GM11168 (cell line): ENCODE results near the gene ESF1.

Experiments
- in situ Hi-C: fragments of 300-500 bp; cut with MboI; formaldehyde crosslinking; loops from one replicate; pipeline ENCODE4 v1.12.0; 2022; ENCODE audit warnings: low sequenced_read_pairs; ENCODE audit not compliant: unreplicated experiment

The ESF1 gene

DNA sequence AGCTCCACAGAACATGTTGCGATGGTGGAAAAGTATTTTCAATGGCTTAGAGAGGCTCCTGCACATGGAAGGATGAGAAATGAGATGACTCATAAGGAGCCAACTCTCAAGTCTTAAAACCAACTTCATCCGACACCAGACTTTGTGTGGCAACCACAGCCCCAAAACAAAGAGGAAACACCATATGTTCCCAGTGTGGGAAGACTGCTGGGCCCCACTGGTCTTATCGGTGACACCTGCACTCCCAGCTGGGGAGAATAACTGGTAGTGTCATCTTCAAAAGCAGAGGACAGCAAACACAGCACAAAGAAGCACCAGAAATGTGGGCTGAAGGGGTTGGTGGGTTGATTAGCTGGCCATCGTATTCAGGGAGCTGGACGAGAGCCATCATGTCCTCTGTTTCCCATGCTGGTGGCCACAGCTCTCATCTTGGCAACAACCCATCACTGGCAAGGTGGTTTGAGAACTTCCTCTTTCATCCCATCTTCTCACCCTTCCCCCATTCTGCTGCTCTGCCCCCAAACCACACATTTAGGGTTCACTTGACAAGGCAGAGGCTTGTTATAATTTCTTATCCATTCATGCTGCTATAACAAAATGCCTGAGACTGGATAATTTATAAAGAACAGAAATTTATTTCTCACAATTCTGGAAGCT, 100.0 kb downstream of the ESF1 start:
- in situ Hi-C loops = no loop called here

DNA sequence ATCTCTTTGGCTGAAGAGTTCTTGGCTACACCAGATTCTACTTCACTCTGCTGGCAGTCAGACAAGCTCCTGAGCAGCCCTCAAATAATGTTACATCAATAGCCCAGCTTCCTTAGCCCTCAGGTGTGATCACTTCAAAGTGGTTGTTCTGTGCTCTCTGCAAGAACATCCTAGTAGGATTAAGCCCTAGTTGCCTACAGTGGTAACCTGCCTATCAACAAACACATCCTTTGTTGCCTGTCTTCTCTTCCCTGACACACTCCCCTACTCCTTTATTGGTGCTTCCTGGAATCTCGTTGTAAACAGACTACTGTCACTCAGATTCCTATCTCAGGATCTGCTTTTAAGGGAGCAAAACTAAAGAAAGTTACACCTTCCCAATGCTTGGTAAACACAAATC, 100.9 kb downstream of the ESF1 start:
- in situ Hi-C loops = no loop called here

DNA sequence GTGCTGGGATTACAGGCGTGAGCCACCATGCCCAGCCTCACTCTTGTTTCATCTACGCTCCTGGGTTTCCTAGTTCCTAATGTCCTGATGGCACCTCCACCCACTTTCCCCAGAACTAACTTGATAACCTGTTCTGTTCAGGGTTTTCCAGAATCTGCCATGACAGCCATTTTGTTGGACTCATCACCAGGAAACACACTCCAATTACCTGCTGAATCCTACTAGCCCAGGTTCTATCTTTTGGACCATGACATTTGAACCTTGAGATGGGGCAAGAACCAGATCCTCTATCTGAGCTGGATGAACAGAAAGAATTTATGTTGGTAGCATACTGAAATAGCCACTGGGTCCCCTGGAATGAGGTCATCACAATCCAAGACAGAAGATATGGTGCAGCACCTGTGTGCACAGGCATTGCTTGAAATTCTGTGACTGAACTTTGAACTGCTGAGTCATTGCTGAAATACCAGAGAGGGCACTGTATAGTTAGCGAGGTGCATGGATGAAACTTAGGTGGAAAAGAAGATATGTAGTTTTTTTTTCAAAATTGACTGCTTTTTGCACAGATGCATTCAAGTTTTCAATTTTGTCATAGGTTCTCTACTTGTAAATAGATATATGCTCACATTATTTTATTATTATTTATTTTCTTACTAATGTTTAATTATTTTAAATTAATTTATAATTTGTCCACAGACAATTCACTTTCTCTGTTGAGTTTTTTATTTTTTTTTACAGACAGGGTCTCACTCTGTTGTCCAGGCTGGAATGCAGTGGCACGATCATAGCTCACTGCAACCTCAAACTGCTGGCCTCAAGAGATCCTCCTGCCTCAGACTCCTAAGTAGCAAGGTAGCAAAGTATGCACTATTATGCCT, 103.2 kb downstream of the ESF1 start:
- in situ Hi-C loops = no loop called here

DNA sequence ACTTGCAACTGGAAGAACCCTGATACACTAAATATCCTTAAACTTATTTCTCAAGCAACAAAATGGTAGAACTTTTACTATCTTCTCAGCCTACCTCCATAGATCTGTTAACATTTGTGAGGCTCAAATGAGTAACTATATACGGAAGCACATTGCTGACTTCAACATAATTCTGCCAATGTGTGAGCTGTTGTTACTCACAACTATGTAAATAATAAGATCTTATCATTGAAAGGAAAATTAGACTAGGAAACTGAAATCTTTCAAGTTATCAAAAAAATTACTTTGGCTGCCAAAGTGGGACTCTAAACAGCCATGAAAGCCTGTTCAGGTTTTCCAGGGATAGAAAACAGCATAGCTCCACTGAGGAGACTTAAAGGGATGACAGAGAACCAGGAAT, 105.8 kb downstream of the ESF1 start:
- in situ Hi-C loops = no loop called here

DNA sequence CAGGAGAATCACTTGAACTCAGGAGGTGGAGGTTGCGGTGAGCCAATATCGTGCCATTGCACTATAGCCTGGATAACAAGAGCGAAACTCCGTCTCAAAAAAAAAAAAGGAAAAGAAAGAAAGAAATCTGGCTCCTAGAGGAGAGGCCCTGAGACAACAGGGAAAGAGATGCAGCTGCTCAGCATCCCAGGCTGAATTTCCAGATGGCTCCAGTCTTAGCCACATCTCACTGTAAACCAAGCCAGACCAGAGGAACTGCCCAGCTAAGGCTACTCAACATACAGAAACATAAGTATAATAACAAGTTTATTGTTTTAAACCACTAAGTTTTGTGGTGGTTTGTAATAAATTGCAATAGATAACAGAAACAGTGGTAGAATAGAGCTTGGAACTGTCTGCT, 107.5 kb downstream of the ESF1 start:
- in situ Hi-C loops = no loop called here

DNA sequence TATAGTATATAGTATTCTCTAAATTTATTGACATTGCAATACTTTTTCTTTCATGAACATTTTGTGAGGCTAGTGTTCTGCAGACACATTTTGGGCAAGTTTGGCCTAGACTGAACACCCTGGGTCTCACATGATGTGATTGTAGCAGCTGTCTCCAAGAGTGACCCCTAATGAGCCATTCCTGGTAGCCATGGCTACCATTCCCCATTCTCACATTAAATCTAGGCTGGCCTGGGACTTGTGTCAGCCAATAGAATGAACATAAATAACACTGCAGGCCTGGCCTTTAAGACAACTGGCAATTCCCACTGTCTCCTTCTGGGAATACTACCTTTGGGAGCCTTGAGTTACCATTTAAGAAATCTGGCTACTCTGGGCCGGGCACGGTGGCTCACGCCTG, 108.0 kb downstream of the ESF1 start:
- in situ Hi-C loops = no loop called here

DNA sequence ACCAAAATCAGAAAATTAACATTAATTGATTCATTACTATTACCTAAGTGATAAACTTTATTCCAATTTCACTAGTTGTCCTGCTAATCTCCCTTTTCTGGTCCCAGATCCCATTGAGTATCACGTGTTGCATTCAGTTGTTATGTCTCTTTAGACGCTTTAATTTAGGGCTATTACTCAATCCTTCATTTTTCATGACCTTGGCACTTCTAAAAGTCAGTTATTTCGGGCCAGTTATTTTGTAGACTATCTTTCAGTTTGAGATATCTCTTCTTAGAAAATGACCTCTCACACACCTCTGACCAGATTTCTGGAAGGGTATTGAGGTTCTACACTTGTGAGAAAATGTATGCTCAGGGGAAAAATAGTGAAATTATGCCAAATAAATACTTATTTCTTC, 112.0 kb downstream of the ESF1 start:
- in situ Hi-C loops = no loop called here

DNA sequence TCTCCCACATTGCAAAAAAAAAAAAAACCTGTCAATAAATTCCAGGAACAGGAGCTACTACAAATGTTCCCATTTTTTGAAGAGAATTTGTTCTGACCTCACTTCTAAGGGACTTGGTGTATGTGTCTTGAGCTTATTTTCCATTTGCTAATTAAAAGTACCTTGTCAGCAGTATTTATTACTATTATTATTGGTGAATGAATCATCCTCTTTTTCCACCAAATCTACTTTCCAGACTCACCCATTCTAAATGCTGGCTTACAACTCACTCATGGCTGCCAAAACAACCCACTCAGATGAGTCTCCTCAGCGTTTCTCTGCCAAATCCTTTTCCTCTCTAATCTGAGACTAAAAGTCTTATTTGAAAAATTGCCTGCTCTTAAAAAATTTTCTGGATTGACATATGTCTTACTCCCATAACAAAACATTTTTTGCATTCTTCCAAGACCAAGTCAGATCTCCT, 112.8 kb downstream of the ESF1 start:
- in situ Hi-C loops = no loop called here

DNA sequence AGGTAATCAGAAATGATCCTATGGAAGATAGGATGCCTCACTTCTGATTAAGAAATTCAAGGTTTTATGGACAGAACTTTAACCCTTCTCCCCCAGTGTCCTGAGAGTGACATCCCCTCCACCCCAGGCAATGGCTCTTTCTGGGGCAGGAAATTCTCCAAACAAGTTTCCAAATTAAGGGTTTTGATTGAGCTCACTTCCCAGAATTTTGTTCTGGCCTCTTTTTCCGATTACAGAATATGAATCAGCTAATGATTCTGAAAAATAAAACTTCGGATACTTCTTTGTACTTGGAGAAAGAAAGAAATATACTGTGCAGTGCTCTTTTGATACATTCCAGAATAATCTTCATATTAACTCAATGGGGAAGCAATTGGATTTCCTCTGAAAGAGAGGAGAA, 113.2 kb downstream of the ESF1 start:
- in situ Hi-C loops = no loop called here

DNA sequence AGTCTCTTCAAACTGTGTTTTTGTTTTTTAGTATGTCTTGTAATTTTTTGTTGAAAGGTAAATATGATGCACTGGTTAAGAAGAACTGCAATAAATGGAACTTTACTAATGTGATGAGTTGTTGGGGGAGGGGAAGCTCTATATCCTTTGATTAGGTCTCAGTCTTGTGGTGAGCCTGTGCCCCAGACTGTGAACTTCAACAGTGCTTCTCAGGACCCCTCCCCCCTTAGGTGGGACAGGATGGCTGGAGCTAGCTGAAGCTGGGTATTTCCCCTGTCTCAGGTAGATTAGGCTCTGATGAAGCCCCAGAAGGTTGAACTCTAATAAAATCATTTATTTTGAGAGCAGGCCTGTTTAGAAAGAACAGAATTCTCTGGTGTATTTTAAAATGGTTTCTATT, 114.6 kb downstream of the ESF1 start:
- in situ Hi-C loops = no loop called here

DNA sequence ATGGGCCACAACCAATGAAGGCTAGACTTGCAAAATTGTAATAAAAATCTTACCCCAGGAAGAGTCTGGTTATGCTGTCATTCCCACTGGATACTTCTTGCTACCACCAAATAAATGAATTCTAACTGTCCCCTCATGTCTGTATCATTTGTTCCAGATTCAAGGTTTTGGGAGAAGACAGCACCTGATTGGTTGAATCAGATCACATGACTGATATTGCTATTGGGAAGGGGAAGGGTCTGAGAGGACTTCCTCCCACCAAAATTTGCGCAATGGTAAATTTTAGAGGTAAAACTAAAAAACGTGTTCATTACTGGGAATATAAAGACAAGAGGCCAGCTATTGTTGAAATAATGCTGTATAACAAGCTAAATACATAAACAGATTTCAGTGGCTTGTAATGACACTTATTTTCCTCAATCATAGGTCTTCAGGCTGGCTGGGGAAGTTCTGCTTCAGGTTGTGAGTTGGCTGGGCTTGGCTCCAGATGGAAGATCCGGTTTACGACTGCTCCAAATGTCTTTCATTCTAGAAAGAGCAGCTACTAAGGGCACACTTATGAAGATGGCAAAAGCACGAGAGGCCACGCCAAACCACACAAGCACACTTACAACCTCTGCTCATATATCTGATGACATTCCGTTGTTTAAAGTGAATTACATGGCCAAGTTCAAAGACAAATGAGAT, 118.9 kb downstream of the ESF1 start:
- in situ Hi-C loops = no loop called here
